T47D (cell line): ENCODE data around the gene NPTXR.

Source experiments
- DNase-seq, 2 experiments: peaks; one replicate each; pipeline versions ENCODE4 v3.0.0 to v3.0.0-alpha.2; 2011 to 2012; ENCODE audit warnings: low read depth in 1 of 2, low spot score in 1 of 2
- JUND ChIP-seq: IDR thresholded peaks from 2 replicates; pipeline ENCODE4 v1.6.1; 2012; ENCODE audit warnings: low read depth
- in situ Hi-C: cut with HindIII; loops from 2 replicates; pipeline ENCODE4 v1.10.0; 2016; ENCODE audit warnings: low sequenced_read_pairs, low pct_unique_long_range_greater_than_20kb

NPTXR gene

GRCh38 chr22:38788846-38789245 lies 55.0 kb downstream of the NPTXR start:
- in situ Hi-C loops, result no loop called here
- DNase-seq, result no peak
- TF ChIP-seq JUND, result no peak

GRCh38 chr22:38788021-38788816 lies 55.6 kb downstream of the NPTXR start:
- DNase-seq, result no peak
- no peak for TF ChIP-seq JUND
- in situ Hi-C loops, result no loop called here

GRCh38 chr22:38786631-38787030 lies 57.2 kb downstream of the NPTXR start:
- DNase-seq, result no peak
- TF ChIP-seq JUND, result no peak
- in situ Hi-C loops, result no loop called here

DNA sequence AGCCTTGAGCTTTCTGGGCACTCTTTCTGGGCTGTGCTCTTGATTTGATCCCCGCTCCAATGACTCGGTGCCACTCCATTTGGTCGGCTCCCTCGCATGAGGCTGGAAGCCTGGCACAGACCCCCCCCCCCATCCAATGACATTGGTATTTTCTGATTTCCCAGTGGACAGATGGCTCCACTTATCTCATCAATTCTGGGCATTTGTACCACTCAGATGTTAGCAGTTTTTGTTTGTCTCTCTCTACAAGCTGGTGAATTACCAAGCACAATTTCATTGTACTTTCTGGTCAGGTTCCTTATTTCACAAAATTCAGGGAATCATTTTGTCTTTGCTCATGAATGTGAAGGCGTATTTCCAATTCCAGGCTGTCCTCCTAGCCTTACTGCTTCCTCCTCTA lies 59.0 kb downstream of the NPTXR start:
- in situ Hi-C loops, result no loop called here
- no peak for DNase-seq
- TF ChIP-seq JUND, result no peak

- no peak for DNase-seq
- in situ Hi-C loops, result no loop called here
- no peak for TF ChIP-seq JUND
Observed at GRCh38 chr22:38784035-38784434, 59.8 kb downstream of the NPTXR start.

DNA sequence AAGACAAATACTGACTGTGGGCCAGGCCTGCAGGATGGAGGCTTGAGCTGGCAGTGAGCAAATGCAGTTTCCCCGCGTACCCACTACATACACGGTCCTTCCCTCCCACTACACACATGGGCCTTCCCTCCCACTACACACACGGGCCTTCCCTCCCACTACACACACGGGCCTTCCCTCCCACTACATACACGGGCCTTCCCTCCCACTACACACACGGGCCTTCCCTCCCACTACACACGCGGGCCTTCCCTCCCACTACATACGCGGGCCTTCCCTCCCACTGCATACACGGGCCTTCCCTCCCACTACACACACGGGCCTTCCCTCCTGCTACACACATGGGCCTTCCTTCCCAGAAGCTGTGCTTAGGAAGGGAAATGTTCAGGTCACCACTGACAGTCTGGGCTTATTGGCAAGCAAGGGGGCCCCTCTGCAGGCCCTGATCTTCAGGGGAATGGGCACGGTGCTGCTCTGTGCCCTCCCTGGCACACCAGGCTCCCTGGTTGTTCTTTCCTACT lies 60.7 kb downstream of the NPTXR start:
- no peak for DNase-seq
- TF ChIP-seq JUND, result no peak
- in situ Hi-C loops, result no loop called here

DNA sequence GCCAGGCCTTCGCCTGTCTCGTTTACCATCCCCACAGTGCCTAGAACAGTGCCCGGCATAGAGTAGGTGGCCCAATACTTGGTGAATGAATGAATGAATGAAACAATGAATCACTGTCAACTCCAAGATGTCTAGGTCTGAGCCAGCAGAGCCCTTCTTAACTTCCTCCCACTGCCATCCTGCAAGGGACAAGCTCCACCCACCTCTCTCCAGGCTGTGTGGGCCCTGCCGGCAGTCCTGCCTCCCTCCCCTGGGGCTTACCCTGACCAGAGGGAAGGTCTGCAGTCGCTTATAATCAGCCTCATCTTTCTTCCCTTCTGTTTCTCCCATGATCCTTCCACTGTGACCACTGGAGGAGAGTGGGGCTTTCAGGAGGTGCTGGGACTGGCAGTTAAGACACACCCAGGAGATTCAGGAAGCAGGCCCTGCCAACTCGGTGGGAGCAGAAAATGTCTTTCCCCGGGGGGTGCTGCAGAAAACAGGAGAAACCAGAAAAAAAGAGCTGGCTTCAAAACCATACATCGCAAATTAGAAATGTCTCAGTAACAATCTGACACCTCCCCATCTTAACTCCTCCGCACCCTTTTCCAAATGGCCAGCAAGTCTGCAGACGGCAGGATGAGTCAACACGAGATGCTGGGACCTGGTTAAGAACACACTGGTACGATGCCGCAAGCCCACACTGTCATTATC lies 61.3 kb downstream of the NPTXR start:
- DNase-seq, result no peak
- in situ Hi-C loops, result no loop called here

DNA sequence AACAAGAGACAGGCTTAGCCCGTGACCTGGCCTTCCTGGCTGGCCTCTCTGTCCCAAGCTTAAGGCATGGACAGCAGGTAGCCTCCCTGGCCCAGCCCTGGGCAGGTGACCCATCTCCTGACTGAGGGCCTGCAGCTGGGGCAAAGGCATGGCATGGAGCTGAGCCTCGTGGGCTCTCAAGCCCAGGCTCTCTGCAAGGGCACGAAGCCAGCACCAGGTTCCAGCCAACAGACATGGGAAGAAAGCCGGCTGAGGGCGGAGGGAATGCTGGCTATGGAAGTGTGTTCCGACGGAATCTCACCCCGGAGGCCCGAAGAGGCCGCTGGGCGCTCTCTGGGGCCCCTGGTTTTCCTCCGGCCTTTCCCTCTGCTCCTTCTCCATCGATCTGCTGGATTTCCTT lies 62.8 kb downstream of the NPTXR start:
- in situ Hi-C loops, result no loop called here
- TF ChIP-seq JUND, result no peak
- DNase-seq, result no peak

More for the DNA sequence above, 61.3 kb downstream of the NPTXR start:
- TF ChIP-seq JUND, result no peak

DNA sequence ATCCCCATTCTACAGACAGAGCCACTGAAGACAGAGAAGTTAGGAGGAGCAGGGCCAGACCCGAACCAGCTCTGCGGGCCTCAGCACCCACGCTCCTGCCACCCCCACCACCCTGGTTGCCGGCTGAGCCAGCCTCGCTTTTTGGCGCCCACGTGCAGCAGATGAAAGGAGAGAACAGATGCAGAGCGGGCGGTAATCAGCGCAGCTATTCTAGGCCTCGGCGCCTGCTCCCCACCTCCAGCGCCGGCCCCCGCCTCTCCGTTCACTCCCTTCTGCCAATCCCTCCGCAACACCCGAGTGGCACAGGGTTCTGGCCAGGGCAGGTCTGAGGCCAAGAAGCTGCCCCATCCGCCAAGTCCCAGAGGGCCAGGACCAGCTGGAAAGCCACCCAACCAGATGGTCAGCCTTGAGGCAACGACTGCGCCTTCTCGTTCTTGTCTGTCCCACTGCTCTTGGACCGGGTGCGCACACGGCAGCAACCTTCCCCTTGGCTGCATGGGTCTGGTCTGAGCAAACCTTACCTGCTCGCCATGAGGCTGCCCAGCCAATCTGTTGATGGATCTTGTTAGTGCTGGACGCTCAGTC lies 66.6 kb downstream of the NPTXR start:
- DNase-seq, result no peak
- TF ChIP-seq JUND, result no peak
- in situ Hi-C loops, result no loop called here

DNA sequence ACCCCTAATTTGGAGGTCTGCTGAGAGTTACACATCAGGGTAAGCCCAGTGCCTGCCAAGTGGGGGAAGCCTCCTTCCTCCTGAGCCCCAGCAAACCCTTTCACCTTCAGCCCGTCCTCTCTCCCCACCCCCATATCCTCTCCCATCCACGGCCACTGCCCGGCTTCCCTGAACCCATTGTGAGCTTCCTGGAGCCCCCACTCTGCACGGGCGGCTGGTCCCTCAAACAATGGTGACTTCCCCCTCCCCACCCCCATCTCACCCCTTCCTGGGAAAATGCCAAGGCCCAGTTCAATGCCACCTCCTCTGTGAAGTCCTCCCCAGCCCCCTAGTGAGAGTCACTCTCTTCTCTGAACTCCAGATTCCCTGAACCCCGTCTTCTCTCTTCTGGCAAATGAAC lies 67.7 kb downstream of the NPTXR start:
- DNase-seq, result no peak
- no peak for TF ChIP-seq JUND
- in situ Hi-C loops, result no loop called here

DNA sequence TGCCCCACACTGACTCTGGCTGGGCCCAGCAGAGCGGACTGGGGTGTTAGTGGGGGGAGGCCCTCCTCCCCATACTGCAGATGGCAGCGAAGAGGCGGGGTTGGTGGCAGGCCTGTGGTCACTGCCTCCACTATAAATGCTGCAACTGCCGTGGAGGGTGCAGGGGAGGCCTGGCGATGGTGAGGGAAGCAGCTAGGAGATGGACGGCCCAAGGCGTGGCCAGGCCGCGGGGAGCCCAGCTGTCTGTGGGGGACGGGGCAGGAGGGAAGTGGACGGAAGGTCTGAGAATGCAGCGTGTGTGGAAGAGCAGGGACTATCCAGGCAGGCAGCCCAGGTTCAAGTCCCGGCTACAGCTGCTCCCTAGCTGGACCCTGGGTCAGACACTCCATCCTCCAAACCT lies 68.2 kb downstream of the NPTXR start:
- DNase-seq, result no peak
- TF ChIP-seq JUND, result no peak
- in situ Hi-C loops, result no loop called here

GRCh38 chr22:38774496-38775166 lies 69.2 kb downstream of the NPTXR start:
- DNase-seq, result no peak
- in situ Hi-C loops, result no loop called here
- no peak for TF ChIP-seq JUND
